Mesendoderm (in vitro differentiated cells): ENCODE data around the gene ENG.

ENCODE experiments used
- DNase-seq: peaks from one replicate; pipeline ENCODE4 v3.0.0; 2013
- H2AK5ac ChIP-seq: 2 replicates; pipeline ENCODE4 v1.6.1; 2013; ENCODE audit warnings: low read length, inconsistent platforms
- H2BK120ac ChIP-seq: 2 replicates; pipeline ENCODE4 v1.6.1; 2013; ENCODE audit warnings: low read depth, mild to moderate bottlenecking, low read length, moderate library complexity, mixed read lengths
- H2BK15ac ChIP-seq: replicated peaks from 2 replicates; pipeline ENCODE4 v1.6.1; 2013; ENCODE audit warnings: low read depth, mild to moderate bottlenecking, moderate library complexity
- H2BK5ac ChIP-seq: 2 replicates; pipeline ENCODE4 v1.6.1; 2013; ENCODE audit warnings: low read length, inconsistent platforms
- H3K18ac ChIP-seq: 2 replicates; pipeline ENCODE4 v1.6.1; 2013; ENCODE audit warnings: mild to moderate bottlenecking, low read length, mixed read lengths
- H3K23ac ChIP-seq: one replicate; pipeline ENCODE4 v1.6.1; 2013; ENCODE audit warnings: low read length
- H3K27ac ChIP-seq: 2 replicates; pipeline ENCODE4 v1.5.1; 2013; ENCODE audit warnings: low read depth, mild to moderate bottlenecking, inconsistent platforms, low read length, moderate library complexity
- H3K27me3 ChIP-seq: 2 replicates; pipeline ENCODE4 v1.6.1; 2013; ENCODE audit warnings: low read length, control low read depth, mild to moderate bottlenecking, inconsistent platforms; ENCODE audit not compliant: insufficient read depth, poor library complexity
- H3K36me3 ChIP-seq: 2 replicates; pipeline ENCODE4 v1.6.1; 2013; ENCODE audit warnings: low read length, inconsistent platforms; ENCODE audit not compliant: control insufficient read depth, insufficient read depth
- H3K4ac ChIP-seq: one replicate; pipeline ENCODE4 v1.6.1; 2013; ENCODE audit warnings: low read depth, mild to moderate bottlenecking, low read length, moderate library complexity
- H3K4me1 ChIP-seq: 2 replicates; pipeline ENCODE4 v1.6.1; 2013; ENCODE audit warnings: low read depth, low read length, inconsistent platforms; ENCODE audit not compliant: control insufficient read depth
- H3K4me2 ChIP-seq: 2 replicates; pipeline ENCODE4 v1.6.1; 2013; ENCODE audit warnings: low read length
- H3K4me3 ChIP-seq: 2 replicates; pipeline ENCODE4 v1.5.1; 2013; ENCODE audit warnings: mild to moderate bottlenecking, low read length
- H3K56ac ChIP-seq: one replicate; pipeline ENCODE4 v1.6.1; 2013; ENCODE audit warnings: low read length
- H3K79me1 ChIP-seq: 2 replicates; pipeline ENCODE4 v1.6.1; 2013; ENCODE audit warnings: low read length, inconsistent platforms
- H3K79me2 ChIP-seq: 2 replicates; pipeline ENCODE4 v1.6.1; 2013; ENCODE audit warnings: mild to moderate bottlenecking, low read length; ENCODE audit not compliant: control insufficient read depth, insufficient read depth
- H3K9ac ChIP-seq: 2 replicates; pipeline ENCODE4 v1.6.1; 2013; ENCODE audit warnings: low read length, inconsistent platforms
- H4K5ac ChIP-seq: one replicate; pipeline ENCODE4 v1.6.1; 2013; ENCODE audit warnings: low read length
- H4K8ac ChIP-seq: one replicate; pipeline ENCODE4 v1.6.1; 2013; ENCODE audit warnings: low read depth, mild to moderate bottlenecking, control low read depth, low read length, moderate library complexity
- WGBS: extraction: QIAGEN DNeasy Blood & Tissue Kit; methylation state at CpG from one replicate; pipeline ENCODE4 v1.1.7; 2013; ENCODE audit warnings: low lambda C conversion rate, missing lambda C conversion rate; ENCODE audit not compliant: insufficient coverage; ENCODE audit errors: extremely low coverage; 5-methylcytosine and 5-hydroxymethylcytosine counted together

ENG gene

DNA sequence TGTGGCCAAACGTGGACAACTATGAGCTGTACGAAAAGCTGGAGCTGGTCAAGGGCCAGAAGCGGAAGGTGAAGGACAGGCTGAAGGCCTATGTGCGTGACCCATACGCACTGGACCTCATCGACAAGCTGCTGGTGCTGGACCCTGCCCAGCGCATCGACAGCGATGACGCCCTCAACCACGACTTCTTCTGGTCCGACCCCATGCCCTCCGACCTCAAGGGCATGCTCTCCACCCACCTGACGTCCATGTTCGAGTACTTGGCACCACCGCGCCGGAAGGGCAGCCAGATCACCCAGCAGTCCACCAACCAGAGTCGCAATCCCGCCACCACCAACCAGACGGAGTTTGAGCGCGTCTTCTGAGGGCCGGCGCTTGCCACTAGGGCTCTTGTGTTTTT is 65.3 kb downstream of the ENG start:
- Histone ChIP-seq H3K79me1 (peaks cover 26% of the 10 kb centered on the region), H3K4ac (no peak overlapping the region), H3K36me3 (peaks cover 34% of the 10 kb centered on the region), H3K4me3 (no peak overlapping the region), H2BK15ac (no peak overlapping the region), H3K27ac (no peak overlapping the region), H3K9ac (no peak overlapping the region), H4K8ac (no peak overlapping the region), H2BK5ac (no peak overlapping the region), H4K5ac (no peak overlapping the region), H3K56ac (no peak overlapping the region), H2BK120ac (no peak overlapping the region), H2AK5ac (no peak overlapping the region), H3K79me2 (peaks cover 32% of the 10 kb centered on the region), H3K18ac (no peak overlapping the region), H3K27me3 (no peaks in the 10 kb centered on the region), H3K4me2 (no peak overlapping the region), H3K23ac (no peak overlapping the region), H3K4me1 (peaks cover 3% of the 10 kb centered on the region)
- no CpG with 5 or more reads among the region's 25 CpGs for WGBS
- DNase-seq, result no peak

DNA sequence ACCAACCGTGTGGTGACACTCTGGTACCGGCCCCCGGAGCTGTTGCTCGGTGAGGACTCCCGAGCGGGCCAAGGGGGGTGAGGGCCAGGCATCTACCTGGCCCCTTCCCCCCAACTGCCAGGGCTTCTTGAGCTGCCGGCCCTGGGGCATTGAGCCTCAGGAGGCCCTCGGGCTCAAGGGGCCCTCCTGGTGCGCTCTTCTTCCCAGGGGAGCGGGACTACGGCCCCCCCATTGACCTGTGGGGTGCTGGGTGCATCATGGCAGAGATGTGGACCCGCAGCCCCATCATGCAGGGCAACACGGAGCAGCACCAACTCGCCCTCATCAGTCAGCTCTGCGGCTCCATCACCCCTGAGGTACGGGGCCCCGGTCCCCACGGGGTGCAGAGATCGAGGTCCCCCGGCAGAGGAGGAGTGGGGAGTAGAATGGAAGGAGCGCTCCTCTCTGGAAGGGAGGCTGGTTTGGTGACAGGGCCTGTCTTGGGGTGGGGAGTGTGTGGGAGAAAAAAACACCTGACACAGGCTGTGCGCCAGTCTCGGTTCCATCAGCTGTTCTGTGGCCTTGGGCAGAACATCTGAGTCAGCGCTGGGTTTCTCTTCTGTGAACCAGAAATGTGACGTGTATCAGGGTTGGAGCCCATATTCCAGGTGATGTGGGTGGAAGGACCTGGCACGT is 66.0 kb downstream of the ENG start:
- H3K9ac ChIP-seq, result no peak overlapping the region
- no peak overlapping the region for H3K23ac ChIP-seq
- no peak overlapping the region for H3K4ac ChIP-seq
- H2AK5ac ChIP-seq, result no peak overlapping the region
- no peak overlapping the region for H3K18ac ChIP-seq
- peaks cover 32% of the 10 kb centered on the region for H3K79me2 ChIP-seq
- no peak overlapping the region for H4K8ac ChIP-seq
- DNase-seq, result no peak
- H4K5ac ChIP-seq, result no peak overlapping the region
- no peak overlapping the region for H2BK120ac ChIP-seq
- H3K27me3 ChIP-seq, result no peaks in the 10 kb centered on the region
- H3K4me3 ChIP-seq, result no peak overlapping the region
- no peak overlapping the region for H3K56ac ChIP-seq
- H3K4me2 ChIP-seq, result no peak overlapping the region
- no peak overlapping the region for H2BK15ac ChIP-seq
- H3K36me3 ChIP-seq, result peaks cover 34% of the 10 kb centered on the region
- peaks cover 26% of the 10 kb centered on the region for H3K79me1 ChIP-seq
- peaks cover 3% of the 10 kb centered on the region for H3K4me1 ChIP-seq
- no peak overlapping the region for H3K27ac ChIP-seq
- H2BK5ac ChIP-seq, result no peak overlapping the region
- no CpG with 5 or more reads among the region's 26 CpGs for WGBS

DNA sequence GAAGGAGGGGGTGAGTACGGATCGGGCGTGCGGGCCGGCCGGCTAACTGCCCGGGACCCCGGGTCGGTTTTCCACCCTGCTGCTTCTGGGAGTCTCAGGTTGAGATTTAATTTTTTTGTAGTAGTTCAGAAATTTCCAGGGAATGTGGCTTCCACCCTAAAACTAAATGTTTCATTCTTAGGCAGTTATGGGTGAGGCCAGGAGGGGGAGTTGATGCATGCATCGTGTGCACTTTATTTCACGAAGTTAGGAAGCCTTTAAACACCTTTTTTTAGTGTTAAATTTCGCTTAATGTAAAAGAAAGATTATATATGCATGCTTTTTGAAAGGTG is 67.7 kb downstream of the ENG start:
- Histone ChIP-seq H3K23ac (no peak overlapping the region), H3K4me1 (peaks cover 3% of the 10 kb centered on the region), H3K4me3 (peak overlapping the region; percentile 91), H3K27me3 (no peaks in the 10 kb centered on the region), H3K18ac (no peak overlapping the region), H3K27ac (peak overlapping the region; percentile 99), H4K5ac (no peak overlapping the region), H2BK5ac (no peak overlapping the region), H2BK120ac (no peak overlapping the region), H3K56ac (peak overlapping the region; percentile 93), H2BK15ac (no peak overlapping the region), H3K79me2 (peaks cover 32% of the 10 kb centered on the region), H3K4ac (no peak overlapping the region), H3K36me3 (peaks cover 34% of the 10 kb centered on the region), H2AK5ac (no peak overlapping the region), H3K9ac (peak overlapping the region; percentile 93), H4K8ac (no peak overlapping the region), H3K79me1 (peaks cover 26% of the 10 kb centered on the region), H3K4me2 (peak overlapping the region; percentile 55)
- no CpG with 5 or more reads among the region's 12 CpGs for WGBS
- DNase-seq, result no peak

DNA sequence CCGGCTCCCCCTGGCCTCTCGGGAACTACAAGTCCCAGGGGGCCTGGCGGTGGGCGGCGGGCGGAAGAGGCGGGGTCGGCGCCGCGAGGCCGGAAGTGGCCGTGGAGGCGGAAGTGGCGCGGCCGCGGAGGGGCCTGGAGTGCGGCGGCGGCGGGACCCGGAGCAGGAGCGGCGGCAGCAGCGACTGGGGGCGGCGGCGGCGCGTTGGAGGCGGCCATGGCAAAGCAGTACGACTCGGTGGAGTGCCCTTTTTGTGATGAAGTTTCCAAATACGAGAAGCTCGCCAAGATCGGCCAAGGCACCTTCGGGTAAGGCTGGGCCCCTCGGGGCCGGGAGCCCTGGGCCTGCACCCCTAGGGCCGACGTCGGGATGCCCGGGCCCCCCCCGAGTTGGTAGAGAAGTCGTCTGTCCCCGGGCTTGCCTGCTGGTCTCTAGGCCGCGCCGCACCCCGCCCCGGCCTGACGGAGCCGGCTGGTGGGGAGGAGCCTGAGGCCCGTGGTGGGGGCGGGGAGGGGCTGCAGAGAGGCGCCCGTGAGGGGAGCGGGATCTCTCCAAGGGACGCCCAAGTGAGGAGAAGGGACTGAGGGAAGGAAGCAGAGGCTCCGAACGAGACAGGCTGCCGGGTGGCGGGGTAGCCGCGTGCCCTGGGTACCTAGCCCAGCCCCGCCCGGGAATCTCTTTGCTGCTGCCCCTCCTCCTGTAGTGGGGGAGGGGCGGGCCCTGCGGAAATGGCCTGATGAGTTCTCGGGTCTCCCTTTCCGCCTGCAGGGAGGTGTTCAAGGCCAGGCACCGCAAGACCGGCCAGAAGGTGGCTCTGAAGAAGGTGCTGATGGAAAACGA is 68.3 kb downstream of the ENG start, which contains the start of gene CDK9:
Gene CDK9 (plus strand): TSS at position 102 of the 840 bp plus-strand sequence. CDS start 115 bp downstream, at position 217.
- Histone ChIP-seq H3K4ac (peak within 1 kb of the TSS; percentile 98), H3K4me3 (peak within 1 kb of the TSS; percentile 91), H2AK5ac (no peak within 1 kb of the TSS), H4K8ac (no peak within 1 kb of the TSS), H3K9ac (peak within 1 kb of the TSS; percentile 93), H3K18ac (peak within 1 kb of the TSS; percentile 97), H3K36me3 (peaks cover 34% of the 10 kb centered on the region), H3K4me2 (peak within 1 kb of the TSS; percentile 79), H3K27ac (peak within 1 kb of the TSS; percentile 99), H3K56ac (peak within 1 kb of the TSS; percentile 93), H2BK15ac (no peak within 1 kb of the TSS), H2BK5ac (peak within 1 kb of the TSS; percentile 63), H3K4me1 (peaks cover 3% of the 10 kb centered on the region), H2BK120ac (no peak within 1 kb of the TSS), H3K23ac (no peak within 1 kb of the TSS), H3K79me1 (peaks cover 26% of the 10 kb centered on the region), H3K27me3 (no peaks in the 10 kb centered on the region), H3K79me2 (peaks cover 32% of the 10 kb centered on the region), H4K5ac (no peak within 1 kb of the TSS)
- DNase-seq, result peak; percentile 97
- WGBS, result no CpG with 5 or more reads among the region's 75 CpGs

DNA sequence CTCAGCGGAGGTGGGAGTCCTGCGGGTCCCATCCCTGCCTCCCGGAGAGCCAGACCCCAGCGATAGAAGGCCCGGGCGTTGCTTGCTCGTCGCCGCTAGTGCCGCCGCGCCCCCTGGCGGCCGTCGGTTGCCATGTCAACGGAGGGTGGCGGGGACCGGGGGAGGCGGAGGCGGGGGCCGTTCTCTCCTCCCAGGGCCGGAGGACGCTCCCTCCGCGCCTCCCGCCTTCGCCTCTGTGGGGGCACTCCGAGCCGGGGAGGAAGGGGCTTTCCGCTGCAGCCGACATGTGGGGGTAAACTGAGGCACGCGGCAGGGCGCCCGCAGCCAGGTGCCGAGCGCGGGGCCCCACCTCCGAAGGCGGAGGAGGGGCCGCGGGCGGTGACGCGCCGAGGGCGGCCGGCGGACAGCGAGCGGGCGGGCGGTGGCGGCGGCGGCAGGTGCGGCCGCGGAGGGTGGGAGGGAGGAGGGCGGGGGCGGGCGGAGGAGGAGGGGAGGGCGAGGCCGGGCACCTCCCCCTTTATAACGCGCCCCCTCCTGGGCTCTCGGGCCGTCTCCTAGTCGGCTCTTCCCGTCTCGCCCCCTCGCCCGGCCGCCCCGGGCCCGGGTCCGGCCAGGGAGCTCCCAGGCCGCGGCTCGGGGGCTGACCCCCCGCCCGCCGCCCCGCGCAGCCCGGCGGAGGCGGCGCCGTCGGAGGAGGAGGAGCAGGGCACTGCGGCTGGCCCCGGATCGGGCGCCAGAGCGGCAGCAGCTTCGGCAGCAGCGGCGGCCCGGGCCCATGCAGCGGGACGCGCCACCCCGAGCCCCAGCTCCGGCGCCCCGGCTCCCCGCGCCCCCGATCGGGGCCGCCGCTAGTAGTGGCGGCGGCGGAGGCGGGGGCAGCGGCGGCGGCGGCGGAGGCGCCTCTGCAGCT is 69.2 kb downstream of the ENG start:
- Histone ChIP-seq H2BK15ac (no peak overlapping the region), H3K18ac (peak overlapping the region; percentile 88), H3K36me3 (peaks cover 29% of the 10 kb centered on the region), H3K56ac (peak overlapping the region; percentile 76), H3K23ac (no peak overlapping the region), H3K27ac (peak overlapping the region; percentile 33), H3K27me3 (no peaks in the 10 kb centered on the region), H3K4me1 (peaks cover 3% of the 10 kb centered on the region), H2BK120ac (no peak overlapping the region), H2AK5ac (no peak overlapping the region), H3K4me3 (peak overlapping the region; percentile 58), H3K79me1 (peaks cover 24% of the 10 kb centered on the region), H2BK5ac (no peak overlapping the region), H3K4ac (peak overlapping the region; percentile 64), H3K9ac (peak overlapping the region; percentile 69), H4K8ac (no peak overlapping the region), H3K4me2 (peak overlapping the region; percentile 79), H3K79me2 (peaks cover 32% of the 10 kb centered on the region), H4K5ac (no peak overlapping the region)
- peak; percentile 84 for DNase-seq
- WGBS, result no CpG with 5 or more reads among the region's 123 CpGs
